A673 (cell line): Measurements from ENCODE around the gene ADGRL3. TPM values are rescaled to one million over a fixed set of nuclear protein-coding genes. Genes with fewer than 3 reads are reported as not detected.

Source experiments
- BruUV-seq: library from RNA; stranded (reverse); fragments of 400-500 nt; replicated peaks from 2 replicates; lab custom pipeline; 2021; lab: Mats Ljungman, UMichigan
- CTCF ChIA-PET: fragments of 300-600 bp; sonication (Branson Sonifier 250); formaldehyde crosslinking; loops from one replicate; lab custom pipeline; 2022; ENCODE audit warnings: antibody characterized with exemption; lab: Charles Lee
- POLR2A ChIA-PET: fragments of 300-600 bp; sonication (Branson Sonifier 250); formaldehyde crosslinking; loops from one replicate; lab custom pipeline; 2022; ENCODE audit warnings: antibody characterized with exemption; ENCODE audit not compliant: low non-redundant PET; lab: Charles Lee
- DNase-seq: peaks from one replicate; pipeline ENCODE4 v3.0.0-alpha.2; 2015; ENCODE audit warnings: low spot score
- H3K27ac ChIP-seq: fragments of 200-600 bp; sonication (generic); 2 replicates; pipeline ENCODE4 v1.5.1; 2016; ENCODE audit warnings: mixed run types, low read depth, mild to moderate bottlenecking, mixed read lengths, antibody characterized with exemption, low read length; ENCODE audit not compliant: poor library complexity, severe bottlenecking
- H3K27me3 ChIP-seq: fragments of 200-600 bp; sonication (generic); replicated peaks from 2 replicates; pipeline ENCODE4 v1.6.1; 2017; ENCODE audit warnings: mixed run types, low read depth, mild to moderate bottlenecking, mixed read lengths, antibody characterized with exemption, low read length; ENCODE audit not compliant: insufficient read depth, poor library complexity
- H3K36me3 ChIP-seq: fragments of 200-600 bp; sonication (generic); 2 replicates; pipeline ENCODE4 v1.6.1; 2016; ENCODE audit warnings: mixed run types, mild to moderate bottlenecking, mixed read lengths, antibody characterized with exemption, low read length; ENCODE audit not compliant: insufficient read depth, poor library complexity, severe bottlenecking
- H3K4me1 ChIP-seq: fragments of 200-600 bp; sonication (generic); 2 replicates; pipeline ENCODE4 v1.6.1; 2017; ENCODE audit warnings: mixed run types, mild to moderate bottlenecking, mixed read lengths, antibody characterized with exemption, low read length; ENCODE audit not compliant: insufficient read depth, poor library complexity, severe bottlenecking
- H3K4me3 ChIP-seq: fragments of 200-600 bp; sonication (generic); 2 replicates; pipeline ENCODE4 v1.5.1; 2016; ENCODE audit warnings: low read depth, mixed run types, mild to moderate bottlenecking, mixed read lengths, low read length; ENCODE audit not compliant: poor library complexity, severe bottlenecking
- H3K9me3 ChIP-seq: fragments of 200-600 bp; sonication (generic); 2 replicates; pipeline ENCODE4 v1.6.1; 2016; ENCODE audit warnings: mixed run types, low read depth, mild to moderate bottlenecking, mixed read lengths, antibody characterized with exemption, low read length; ENCODE audit not compliant: poor library complexity, severe bottlenecking
- EZH2 ChIP-seq: fragments of 200-600 bp; sonication (generic); IDR thresholded peaks from 2 replicates; pipeline ENCODE4 v1.6.1; 2017; ENCODE audit warnings: borderline replicate concordance, low read depth, mild to moderate bottlenecking, mixed read lengths, antibody characterized with exemption, low read length; ENCODE audit not compliant: poor library complexity, severe bottlenecking
- intact Hi-C: fragments of 100-400 bp; cut with micrococcal nuclease; formaldehyde crosslinking; loops from one replicate; pipeline ENCODE4 v1.10.0; 2022; ENCODE audit not compliant: unreplicated experiment
- total RNA-seq: library from RNA; stranded (reverse); gene quantifications from 2 replicates; pipeline ENCODE4 v1.2.3, GENCODE V29; 2021
- TF ChIP-seq, protein P1 (sequence below): fragments of 300-800, 200-600 bp; sonication (generic); conservative IDR thresholded peaks from 2 replicates; pipeline ENCODE4 v1.5.1; 2017; ENCODE audit warnings: low read depth, mild to moderate bottlenecking, antibody characterized with exemption, low read length, moderate library complexity, mixed read lengths

Gene ADGRL3
- total RNA-seq, 1 experiment from 2014 or later: not detected

DNA sequence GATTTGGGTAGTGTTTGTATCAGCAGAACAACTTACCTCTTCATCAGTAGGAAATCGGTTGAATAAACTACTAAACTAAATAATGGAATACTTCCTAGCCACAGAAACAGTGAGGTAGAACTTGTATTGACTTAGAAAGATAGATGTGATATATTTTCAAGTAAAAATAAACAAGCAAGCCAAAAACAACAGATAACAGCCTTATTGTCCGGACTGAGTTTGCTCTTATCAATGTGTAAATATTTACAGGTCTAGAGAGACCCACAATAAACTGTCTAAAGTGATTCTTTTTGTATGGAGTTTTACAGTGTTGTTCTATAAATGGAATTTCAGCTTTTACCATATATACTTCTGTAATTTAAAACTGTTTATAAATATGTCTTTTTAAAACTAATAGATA lies 721.8 kb downstream of the ADGRL3 start:
- Histone ChIP-seq H3K9me3 (no peaks in the 10 kb centered on the region), H3K27ac (no peak overlapping the region), H3K4me3 (no peak overlapping the region), H3K27me3 (no peaks in the 10 kb centered on the region), H3K4me1 (no peaks in the 10 kb centered on the region), H3K36me3 (no peaks in the 10 kb centered on the region)
- DNase-seq: no peak
- no TSS peak for BruUV-seq
- ChIA-PET CTCF (no interaction called here), POLR2A (no interaction called here)
- intact Hi-C loops: no loop called here
- TF ChIP-seq EZH2: no peak
- TF ChIP-seq, protein P1, sequence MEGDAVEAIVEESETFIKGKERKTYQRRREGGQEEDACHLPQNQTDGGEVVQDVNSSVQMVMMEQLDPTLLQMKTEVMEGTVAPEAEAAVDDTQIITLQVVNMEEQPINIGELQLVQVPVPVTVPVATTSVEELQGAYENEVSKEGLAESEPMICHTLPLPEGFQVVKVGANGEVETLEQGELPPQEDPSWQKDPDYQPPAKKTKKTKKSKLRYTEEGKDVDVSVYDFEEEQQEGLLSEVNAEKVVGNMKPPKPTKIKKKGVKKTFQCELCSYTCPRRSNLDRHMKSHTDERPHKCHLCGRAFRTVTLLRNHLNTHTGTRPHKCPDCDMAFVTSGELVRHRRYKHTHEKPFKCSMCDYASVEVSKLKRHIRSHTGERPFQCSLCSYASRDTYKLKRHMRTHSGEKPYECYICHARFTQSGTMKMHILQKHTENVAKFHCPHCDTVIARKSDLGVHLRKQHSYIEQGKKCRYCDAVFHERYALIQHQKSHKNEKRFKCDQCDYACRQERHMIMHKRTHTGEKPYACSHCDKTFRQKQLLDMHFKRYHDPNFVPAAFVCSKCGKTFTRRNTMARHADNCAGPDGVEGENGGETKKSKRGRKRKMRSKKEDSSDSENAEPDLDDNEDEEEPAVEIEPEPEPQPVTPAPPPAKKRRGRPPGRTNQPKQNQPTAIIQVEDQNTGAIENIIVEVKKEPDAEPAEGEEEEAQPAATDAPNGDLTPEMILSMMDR: no peak

DNA sequence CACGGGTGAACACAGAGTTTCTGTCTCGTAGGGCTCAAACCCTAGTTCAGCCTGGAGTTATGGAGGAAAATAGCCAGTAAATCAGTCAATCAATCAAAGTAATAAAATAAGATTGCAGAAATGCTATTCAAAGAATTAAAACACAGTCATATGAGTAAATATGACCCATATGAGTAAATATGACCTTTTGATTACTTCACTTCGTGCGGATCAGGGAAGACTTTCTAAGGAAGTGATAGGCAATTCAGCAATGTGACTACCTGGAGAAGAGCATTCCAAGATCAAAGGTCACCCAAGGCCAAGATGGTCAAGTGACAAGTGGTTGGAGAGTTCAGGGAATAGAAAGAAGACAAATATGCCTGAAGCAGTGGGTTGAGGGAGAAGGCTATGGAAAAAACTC lies 722.6 kb downstream of the ADGRL3 start:
- no TSS peak for BruUV-seq
- no peaks in the 10 kb centered on the region for H3K4me1 ChIP-seq
- intact Hi-C loops: no loop called here
- no peak overlapping the region for H3K27ac ChIP-seq
- no peak overlapping the region for H3K4me3 ChIP-seq
- ChIA-PET POLR2A (no interaction called here), CTCF (no interaction called here)
- TF ChIP-seq, protein P1: no peak
- TF ChIP-seq EZH2: no peak
- no peaks in the 10 kb centered on the region for H3K27me3 ChIP-seq
- H3K9me3 ChIP-seq: no peaks in the 10 kb centered on the region
- DNase-seq: no peak
- no peaks in the 10 kb centered on the region for H3K36me3 ChIP-seq

DNA sequence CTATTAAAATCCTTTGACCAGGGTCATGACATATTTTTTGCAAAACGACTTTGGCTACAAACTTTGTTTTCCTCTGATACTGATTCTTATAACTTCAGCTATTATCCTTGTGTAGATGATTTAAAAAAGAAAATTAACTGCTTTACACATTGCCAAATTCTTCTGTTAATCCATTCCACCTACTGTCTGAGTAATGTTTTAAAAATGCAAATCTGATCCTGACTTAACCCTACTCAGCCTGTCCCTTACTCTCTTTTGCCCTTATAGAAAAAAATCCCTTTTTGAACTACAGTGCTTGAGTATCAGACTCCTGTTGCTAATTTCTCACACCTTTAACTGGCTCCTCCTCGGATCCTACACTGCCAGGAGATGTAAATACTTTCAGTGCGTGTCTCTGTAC lies 723.1 kb downstream of the ADGRL3 start:
- no TSS peak for BruUV-seq

More for the DNA sequence above, 723.1 kb downstream of the ADGRL3 start:
- DNase-seq: no peak
- H3K9me3 ChIP-seq: no peaks in the 10 kb centered on the region
- no peak overlapping the region for H3K4me3 ChIP-seq
- ChIA-PET POLR2A (no interaction called here), CTCF (no interaction called here)
- no peak overlapping the region for H3K27ac ChIP-seq
- no peaks in the 10 kb centered on the region for H3K27me3 ChIP-seq
- intact Hi-C loops: no loop called here
- H3K4me1 ChIP-seq: no peaks in the 10 kb centered on the region
- no peaks in the 10 kb centered on the region for H3K36me3 ChIP-seq
- TF ChIP-seq EZH2: no peak
- TF ChIP-seq, protein P1: no peak
